Left kidney (tissue), 1 donor: ENCODE results near the gene AURKA. TPM values are rescaled to one million over a fixed set of nuclear protein-coding genes. Genes with fewer than 3 reads are reported as not detected.

Experiments
- polyA plus RNA-seq: library from polyadenylated mRNA; unstranded; fragments of 120-200 nt; gene quantifications from one replicate; pipeline ENCODE4 v1.2.1, GENCODE V29; 2013; ENCODE audit not compliant: insufficient read length

The AURKA gene
- polyA plus RNA-seq, 1 donor = 22.2 TPM

Other genes with a start within 250 kb of the AURKA start
- gene MC3R, start 143.5 kb downstream of the AURKA start, polyA plus RNA-seq = not detected
- 40.7 TPM for gene FAM210B, start 33.2 kb downstream of the AURKA start, polyA plus RNA-seq
- gene CSTF1, start 430 bp upstream of the AURKA start, polyA plus RNA-seq = 45.4 TPM
- 3.6 TPM for gene CASS4, start 20.0 kb upstream of the AURKA start, polyA plus RNA-seq
- gene RTF2, start 76.4 kb upstream of the AURKA start, polyA plus RNA-seq = 128 TPM
- gene FAM209A, start 132.5 kb upstream of the AURKA start, polyA plus RNA-seq = 0.65 TPM
- 0.55 TPM for gene FAM209B, start 141.0 kb upstream of the AURKA start, polyA plus RNA-seq
- gene TFAP2C, start 237.1 kb upstream of the AURKA start, polyA plus RNA-seq = 1.1 TPM